Endodermal cell (in vitro differentiated cells): ENCODE data around the gene NLRP3. TPM values are rescaled to one million over a fixed set of nuclear protein-coding genes. Genes with fewer than 3 reads are reported as not detected.

ENCODE experiments used
- DNase-seq: peaks from one replicate; pipeline ENCODE4 v3.0.0-alpha.2; 2017
- H3K27ac ChIP-seq: 2 replicates; pipeline ENCODE4 v1.5.1; 2013; ENCODE audit warnings: mild to moderate bottlenecking, low read depth, low read length, moderate library complexity
- H3K27me3 ChIP-seq: 2 replicates; pipeline ENCODE4 v1.6.1; 2013; ENCODE audit warnings: mild to moderate bottlenecking, low read length, moderate library complexity; ENCODE audit not compliant: insufficient read depth, control insufficient read depth, poor library complexity, severe bottlenecking
- H3K36me3 ChIP-seq: 2 replicates; pipeline ENCODE4 v1.7.0; 2013; ENCODE audit warnings: mild to moderate bottlenecking, low read length, moderate library complexity; ENCODE audit not compliant: control insufficient read depth, insufficient read depth
- H3K4me1 ChIP-seq: one replicate; pipeline ENCODE4 v1.7.0; 2013; ENCODE audit warnings: low read length; ENCODE audit not compliant: control insufficient read depth, insufficient read depth
- H3K4me3 ChIP-seq: 2 replicates; pipeline ENCODE4 v1.5.1; 2013; ENCODE audit warnings: mild to moderate bottlenecking, low read length, moderate library complexity
- H3K9ac ChIP-seq: 2 replicates; pipeline ENCODE4 v1.6.1; 2013; ENCODE audit warnings: mild to moderate bottlenecking, low read length, moderate library complexity; ENCODE audit not compliant: poor library complexity, severe bottlenecking; ENCODE audit errors: extremely low read depth
- H3K9me3 ChIP-seq: 2 replicates; pipeline ENCODE4 v1.6.1; 2013; ENCODE audit warnings: mild to moderate bottlenecking, low read length, moderate library complexity; ENCODE audit not compliant: control insufficient read depth
- H3K27ac Mint-ChIP-seq: 2 replicates; pipeline ENCODE4 v1.8.0; 2020; ENCODE audit warnings: mixed read lengths
- H3K27me3 Mint-ChIP-seq: 2 replicates; pipeline ENCODE4 v1.8.0; 2021; ENCODE audit warnings: mild to moderate bottlenecking, mixed read lengths; ENCODE audit not compliant: insufficient read depth
- H3K36me3 Mint-ChIP-seq: 2 replicates; pipeline ENCODE4 v1.8.0; 2020; ENCODE audit warnings: low read depth, mixed read lengths
- H3K4me1 Mint-ChIP-seq: 2 replicates; pipeline ENCODE4 v1.8.0; 2020; ENCODE audit warnings: mixed read lengths
- H3K4me3 Mint-ChIP-seq: 2 replicates; pipeline ENCODE4 v1.8.0; 2020; ENCODE audit warnings: mild to moderate bottlenecking, moderate library complexity, mixed read lengths
- H3K9me3 Mint-ChIP-seq: 2 replicates; pipeline ENCODE4 v1.8.0; 2020; ENCODE audit warnings: mild to moderate bottlenecking, mixed read lengths
- CTCF ChIP-seq: fragments of 200-600 bp; sonication (generic); conservative IDR thresholded peaks from 2 replicates; pipeline ENCODE4 v1.5.0; 2021; ENCODE audit warnings: antibody characterized with exemption, mild to moderate bottlenecking
- WGBS, 2 experiments: methylation state at CpG; one replicate each; pipeline versions ENCODE4 v1.1.5 to v1.1.7; 2013; ENCODE audit warnings: missing lambda C conversion rate in 2 of 2, mixed read lengths in 1 of 2; ENCODE audit not compliant: insufficient coverage in 1 of 2, insufficient read length in 1 of 2; 5-methylcytosine and 5-hydroxymethylcytosine counted together
- total RNA-seq, 2 donors: library from RNA; stranded (reverse); fragmentation: NEBNext Ultra II Directional in 1 of 2; extraction: Animal tissue kit (Norgen Biotek cat#: 25700) in 1 of 2; gene quantifications; 2 replicates in 1 of 2; 3 replicates in 1 of 2; pipeline ENCODE4 v1.2.1, GENCODE V29; 2021

The NLRP3 gene
- total RNA-seq, 2 donors from 2014 or later = 0.09 TPM; not detected in 1

GRCh38 chr1:247430434-247430833 lies 14.5 kb downstream of the NLRP3 start:
- Histone ChIP-seq H3K36me3 (no peaks in the 10 kb centered on the region), H3K27me3 (no peaks in the 10 kb centered on the region), H3K27ac (no peak overlapping the region), H3K4me3 (no peak overlapping the region), H3K4me1 (no peaks in the 10 kb centered on the region), H3K9me3 (no peaks in the 10 kb centered on the region), H3K9ac (no peak overlapping the region)
- Mint-ChIP-seq H3K27ac (no peak overlapping the region), H3K36me3 (no peaks in the 10 kb centered on the region), H3K27me3 (peaks cover 7% of the 10 kb centered on the region), H3K4me3 (no peak overlapping the region), H3K4me1 (no peaks in the 10 kb centered on the region), H3K9me3 (no peaks in the 10 kb centered on the region)
- 40 to 83% methylated on average over 1 of the region's 1 CpG for WGBS, 2 experiments
- no peak for DNase-seq
- no peak for TF ChIP-seq CTCF

- no peak overlapping the region for H3K27ac ChIP-seq
- no peak overlapping the region for H3K4me3 ChIP-seq
- Mint-ChIP-seq H3K4me1 (no peaks in the 10 kb centered on the region), H3K4me3 (no peak overlapping the region), H3K36me3 (no peaks in the 10 kb centered on the region), H3K27ac (no peak overlapping the region), H3K27me3 (peaks cover under 1% of the 10 kb centered on the region), H3K9me3 (no peaks in the 10 kb centered on the region)
- H3K9me3 ChIP-seq = no peaks in the 10 kb centered on the region
- no peak for DNase-seq
- 82 to 94% methylated on average over 8 to 9 of the region's 9 CpGs for WGBS, 2 experiments
- no peaks in the 10 kb centered on the region for H3K36me3 ChIP-seq
- H3K9ac ChIP-seq = no peak overlapping the region
- no peaks in the 10 kb centered on the region for H3K4me1 ChIP-seq
- no peaks in the 10 kb centered on the region for H3K27me3 ChIP-seq
- TF ChIP-seq CTCF = peak; percentile 18
These were observed 15.7 kb downstream of the NLRP3 start for GRCh38 chr1:247431643-247432042.

- Histone ChIP-seq H3K27ac (no peak overlapping the region), H3K4me1 (no peaks in the 10 kb centered on the region), H3K4me3 (no peak overlapping the region), H3K9me3 (no peaks in the 10 kb centered on the region), H3K27me3 (no peaks in the 10 kb centered on the region), H3K36me3 (no peaks in the 10 kb centered on the region), H3K9ac (no peak overlapping the region)
- Mint-ChIP-seq H3K36me3 (no peaks in the 10 kb centered on the region), H3K9me3 (no peaks in the 10 kb centered on the region), H3K27me3 (no peaks in the 10 kb centered on the region), H3K27ac (no peak overlapping the region), H3K4me3 (no peak overlapping the region), H3K4me1 (no peaks in the 10 kb centered on the region)
- 92 to 97% methylated on average over 6 to 15 of the region's 15 CpGs for WGBS, 2 experiments
- TF ChIP-seq CTCF = no peak
- no peak for DNase-seq
These were observed 18.0 kb downstream of the NLRP3 start for GRCh38 chr1:247434005-247434404.
